Prostate gland (tissue), 2 donors: ENCODE data around the gene HIPK1. TPM values are rescaled to one million over a fixed set of nuclear protein-coding genes. Genes with fewer than 3 reads are reported as not detected.

ENCODE experiments used
- DNase-seq: peaks from one replicate; pipeline ENCODE4 v3.0.0-alpha.2; 2019; ENCODE audit warnings: low spot score
- H3K27ac ChIP-seq, 2 donors: fragments of 200-600 bp; sonication (generic); 2 replicates each; pipeline ENCODE4 v1.5.1; 2017 to 2019
- H3K27me3 ChIP-seq: fragments of 200-600 bp; sonication (generic); replicated peaks from 2 replicates; pipeline ENCODE4 v1.5.1; 2019; ENCODE audit not compliant: insufficient read depth
- H3K36me3 ChIP-seq, 2 donors: fragments of 200-600 bp; sonication (generic); 1 replicate in 1 of 2; 2 replicates in 1 of 2; pipeline versions ENCODE4 v1.5.1 to v1.8.1; 2017 to 2019
- H3K4me1 ChIP-seq: fragments of 200-600 bp; sonication (generic); replicated peaks from 2 replicates; pipeline ENCODE4 v1.5.1; 2019
- H3K4me3 ChIP-seq, 2 donors: fragments of 200-600 bp; sonication (generic); 2 replicates each; pipeline ENCODE4 v1.5.1; 2017 to 2019
- H3K9me3 ChIP-seq: fragments of 200-600 bp; sonication (generic); 2 replicates; pipeline ENCODE4 v1.5.1; 2017
- POLR2A ChIP-seq: fragments of 450-650 bp; IDR thresholded peaks from one replicate; pipeline ENCODE4 v1.6.1; 2016; ENCODE audit warnings: antibody characterized with exemption, mild to moderate bottlenecking
- POLR2AphosphoS5 ChIP-seq: sonication (generic); formaldehyde crosslinking; IDR thresholded peaks from one replicate; pipeline ENCODE4 v1.6.1; 2017; ENCODE audit warnings: antibody characterized with exemption
- WGBS: methylation state at CpG from one replicate; pipeline ENCODE4 v1.1.5; 2018; 5-methylcytosine and 5-hydroxymethylcytosine counted together
- intact Hi-C: fragments of 100-400 bp; cut with DNase I; formaldehyde crosslinking; loops from one replicate; pipeline ENCODE4 v1.14.2; 2022
- total RNA-seq, 2 donors: library from RNA; depleted of rRNA; stranded (reverse); fragments of >200 nt; gene quantifications; one replicate each; pipeline ENCODE4 v1.1.0, GENCODE V29; 2016
- TF ChIP-seq, protein P1 (sequence below), 4 experiments: fragments of 200-600 bp in 2 of 4; fragments of 450-650 bp in 2 of 4; sonication (generic) in 2 of 4; IDR thresholded peaks; 1 replicate in 3 of 4; 2 replicates in 1 of 4; pipeline ENCODE4 v1.5.1; 2016 to 2019; ENCODE audit warnings: antibody characterized with exemption in 4 of 4, mild to moderate bottlenecking in 2 of 4, moderate library complexity in 2 of 4

The HIPK1 gene
- total RNA-seq, 2 donors from 2014 or later, result 43.5 to 76.3 TPM

DNA sequence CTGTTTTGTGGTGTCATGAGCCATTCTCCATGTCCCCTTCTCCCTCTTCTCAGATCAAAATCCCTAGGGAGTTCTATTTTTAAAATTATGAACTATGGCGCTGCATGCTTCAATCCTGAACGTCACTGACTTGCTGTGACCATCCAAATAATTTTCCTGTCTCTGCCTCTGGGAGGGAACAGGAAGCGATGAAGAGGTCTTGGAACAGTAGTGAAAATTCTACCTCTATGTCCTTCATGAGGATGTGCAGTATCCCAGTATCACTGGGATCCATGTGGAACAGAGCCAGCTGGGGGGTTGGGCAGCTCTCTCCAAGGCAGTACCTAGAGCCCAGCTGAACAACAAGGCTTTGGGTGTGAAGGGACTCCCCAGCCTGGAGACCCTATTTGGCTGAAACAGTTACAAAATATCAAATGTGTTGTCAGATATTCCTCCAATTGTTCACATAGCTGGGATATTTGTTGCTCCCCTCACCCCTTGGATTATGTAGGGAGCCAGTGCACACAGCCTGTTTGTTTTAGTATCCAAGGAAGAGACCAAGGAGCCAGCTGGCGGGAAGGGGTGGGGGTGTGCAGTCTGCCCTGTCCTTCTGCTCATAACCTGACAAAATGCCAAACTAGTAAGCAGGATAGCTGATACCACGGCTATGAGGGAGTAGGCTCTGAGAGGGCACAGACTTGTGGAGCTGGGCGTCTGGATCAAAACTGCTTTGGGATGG, 16.4 kb upstream of the HIPK1 start:
- Histone ChIP-seq H3K9me3 (no peaks in the 10 kb centered on the region), H3K27ac (no peak overlapping the region), H3K27me3 (no peaks in the 10 kb centered on the region), H3K4me3 (no peak overlapping the region), H3K4me1 (peaks cover 5% of the 10 kb centered on the region), H3K36me3 (no peaks in the 10 kb centered on the region)
- 62% methylated on average over 6 of the region's 6 CpGs for WGBS
- no peak for DNase-seq
- intact Hi-C loops, result no loop called here
- TF ChIP-seq POLR2A (no peak), POLR2AphosphoS5 (no peak)
- TF ChIP-seq, protein P1, sequence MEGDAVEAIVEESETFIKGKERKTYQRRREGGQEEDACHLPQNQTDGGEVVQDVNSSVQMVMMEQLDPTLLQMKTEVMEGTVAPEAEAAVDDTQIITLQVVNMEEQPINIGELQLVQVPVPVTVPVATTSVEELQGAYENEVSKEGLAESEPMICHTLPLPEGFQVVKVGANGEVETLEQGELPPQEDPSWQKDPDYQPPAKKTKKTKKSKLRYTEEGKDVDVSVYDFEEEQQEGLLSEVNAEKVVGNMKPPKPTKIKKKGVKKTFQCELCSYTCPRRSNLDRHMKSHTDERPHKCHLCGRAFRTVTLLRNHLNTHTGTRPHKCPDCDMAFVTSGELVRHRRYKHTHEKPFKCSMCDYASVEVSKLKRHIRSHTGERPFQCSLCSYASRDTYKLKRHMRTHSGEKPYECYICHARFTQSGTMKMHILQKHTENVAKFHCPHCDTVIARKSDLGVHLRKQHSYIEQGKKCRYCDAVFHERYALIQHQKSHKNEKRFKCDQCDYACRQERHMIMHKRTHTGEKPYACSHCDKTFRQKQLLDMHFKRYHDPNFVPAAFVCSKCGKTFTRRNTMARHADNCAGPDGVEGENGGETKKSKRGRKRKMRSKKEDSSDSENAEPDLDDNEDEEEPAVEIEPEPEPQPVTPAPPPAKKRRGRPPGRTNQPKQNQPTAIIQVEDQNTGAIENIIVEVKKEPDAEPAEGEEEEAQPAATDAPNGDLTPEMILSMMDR (IDR thresholded peaks at IDR 0.05), result no peak

DNA sequence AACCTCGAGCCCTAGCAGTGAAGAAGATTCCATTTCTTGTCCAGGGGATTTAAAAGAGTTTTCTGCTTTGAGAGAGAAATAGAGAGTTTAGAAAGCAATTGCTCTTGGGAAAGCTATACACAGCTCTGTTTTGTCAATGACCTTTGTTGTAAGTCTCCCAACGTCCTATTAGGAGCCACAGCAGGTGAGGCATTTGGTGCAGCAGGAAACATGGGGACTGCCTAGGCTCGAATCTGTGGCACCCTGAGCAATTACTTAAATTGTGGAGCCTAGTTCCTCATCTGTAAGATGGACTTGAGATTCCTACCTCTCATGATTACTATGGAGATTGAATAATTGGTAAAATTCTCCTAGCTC, 15.8 kb upstream of the HIPK1 start:
- Histone ChIP-seq H3K4me3 (no peak overlapping the region), H3K9me3 (no peaks in the 10 kb centered on the region), H3K27ac (no peak overlapping the region), H3K27me3 (no peaks in the 10 kb centered on the region), H3K36me3 (no peaks in the 10 kb centered on the region), H3K4me1 (peaks cover 5% of the 10 kb centered on the region)
- intact Hi-C loops, result no loop called here
- DNase-seq, result no peak
- 74% methylated on average over 3 of the region's 3 CpGs for WGBS
- no peak for TF ChIP-seq POLR2AphosphoS5
- TF ChIP-seq, protein P1 (IDR thresholded peaks at IDR 0.05), result no peak
- no peak for TF ChIP-seq POLR2A

DNA sequence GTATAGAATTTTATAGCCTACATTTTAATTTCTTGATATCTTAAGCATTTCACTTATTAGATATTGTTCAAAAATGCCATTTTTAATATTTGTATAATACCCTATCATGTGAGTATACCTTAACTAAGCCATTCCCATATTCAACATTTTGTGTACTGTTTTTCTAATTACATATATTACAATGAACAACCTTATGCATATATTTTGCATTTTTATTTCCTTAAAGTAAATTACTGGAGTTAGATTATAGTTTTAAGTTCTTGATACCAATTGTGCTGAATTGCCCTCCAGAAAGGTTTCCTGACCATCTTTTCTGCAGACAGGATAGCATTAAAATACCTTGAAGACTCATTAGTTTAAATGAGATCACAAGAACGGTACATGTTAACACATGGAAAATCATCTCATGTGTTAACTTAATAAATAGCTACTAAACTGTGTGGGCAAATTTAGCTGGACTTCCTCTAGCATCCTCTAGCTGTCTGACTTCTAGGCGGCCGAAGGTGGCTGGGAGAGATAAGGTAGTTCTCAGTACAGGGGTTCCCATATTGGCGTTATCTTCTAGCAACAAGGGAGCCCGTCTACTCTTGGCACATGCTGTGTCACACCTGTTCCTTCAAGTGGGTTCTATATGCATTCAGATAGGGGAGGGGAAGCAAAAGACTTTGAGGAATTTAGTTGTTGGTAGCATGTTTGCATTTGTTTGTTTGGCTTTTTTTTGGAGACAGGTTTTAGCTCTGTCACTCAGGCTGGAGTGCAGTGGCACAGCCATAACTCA, 15.0 kb upstream of the HIPK1 start:
- TF ChIP-seq POLR2AphosphoS5, result no peak
- TF ChIP-seq POLR2A, result no peak
- TF ChIP-seq, protein P1 (IDR thresholded peaks at IDR 0.05), result no peak
- DNase-seq, result no peak
- 89% methylated on average over 5 of the region's 5 CpGs for WGBS
- H3K9me3 ChIP-seq, result no peaks in the 10 kb centered on the region
- no peak overlapping the region for H3K27ac ChIP-seq
- H3K4me3 ChIP-seq, result no peak overlapping the region
- H3K27me3 ChIP-seq, result no peaks in the 10 kb centered on the region
- no peaks in the 10 kb centered on the region for H3K36me3 ChIP-seq
- intact Hi-C loops, result no loop called here
- peaks cover 5% of the 10 kb centered on the region for H3K4me1 ChIP-seq

DNA sequence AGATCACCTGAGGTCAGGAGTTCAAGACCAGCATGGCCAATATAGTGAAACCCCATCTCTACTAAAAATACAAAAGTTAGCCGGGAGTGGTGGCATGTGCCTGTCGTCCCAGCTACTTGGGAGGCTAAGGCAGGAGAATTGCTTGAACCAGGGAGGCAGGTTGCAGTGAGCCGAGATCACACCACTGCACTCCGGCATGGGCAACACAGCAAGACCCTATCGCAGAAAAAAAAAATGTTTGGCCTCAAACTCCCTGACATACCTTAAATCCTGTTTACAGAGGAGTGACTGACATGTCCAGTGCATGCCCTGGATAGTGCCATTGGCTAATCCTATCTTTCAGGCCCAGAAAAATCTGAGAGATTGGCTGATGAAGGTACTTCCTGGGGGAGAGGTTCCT, 12.2 kb upstream of the HIPK1 start:
- TF ChIP-seq POLR2A, result no peak
- TF ChIP-seq POLR2AphosphoS5, result no peak
- TF ChIP-seq, protein P1 (IDR thresholded peaks at IDR 0.05), result no peak
- Histone ChIP-seq H3K36me3 (no peaks in the 10 kb centered on the region), H3K4me3 (no peak overlapping the region), H3K27me3 (no peaks in the 10 kb centered on the region), H3K27ac (no peak overlapping the region), H3K9me3 (no peaks in the 10 kb centered on the region), H3K4me1 (peaks cover 5% of the 10 kb centered on the region)
- intact Hi-C loops, result no loop called here
- WGBS, result 96% methylated on average over 5 of the region's 5 CpGs
- no peak for DNase-seq
